Epithelial cell of esophagus (primary cell): Measurements from ENCODE around the gene STARD7.

Experiments
- DNase-seq: peaks from one replicate; pipeline ENCODE4 v3.0.0; 2010; ENCODE audit warnings: low read depth
- H3K4me3 ChIP-seq: 2 replicates; pipeline ENCODE4 v1.5.1; 2011; ENCODE audit warnings: mild to moderate bottlenecking, low read length, control low read depth
- TF ChIP-seq, protein P1 (sequence below): IDR thresholded peaks from 2 replicates; pipeline ENCODE4 v1.5.1; 2011; ENCODE audit warnings: low read depth, mild to moderate bottlenecking, low read length, control low read depth, inconsistent platforms; ENCODE audit not compliant: insufficient read depth; ENCODE audit errors: missing control alignments

Gene STARD7

DNA sequence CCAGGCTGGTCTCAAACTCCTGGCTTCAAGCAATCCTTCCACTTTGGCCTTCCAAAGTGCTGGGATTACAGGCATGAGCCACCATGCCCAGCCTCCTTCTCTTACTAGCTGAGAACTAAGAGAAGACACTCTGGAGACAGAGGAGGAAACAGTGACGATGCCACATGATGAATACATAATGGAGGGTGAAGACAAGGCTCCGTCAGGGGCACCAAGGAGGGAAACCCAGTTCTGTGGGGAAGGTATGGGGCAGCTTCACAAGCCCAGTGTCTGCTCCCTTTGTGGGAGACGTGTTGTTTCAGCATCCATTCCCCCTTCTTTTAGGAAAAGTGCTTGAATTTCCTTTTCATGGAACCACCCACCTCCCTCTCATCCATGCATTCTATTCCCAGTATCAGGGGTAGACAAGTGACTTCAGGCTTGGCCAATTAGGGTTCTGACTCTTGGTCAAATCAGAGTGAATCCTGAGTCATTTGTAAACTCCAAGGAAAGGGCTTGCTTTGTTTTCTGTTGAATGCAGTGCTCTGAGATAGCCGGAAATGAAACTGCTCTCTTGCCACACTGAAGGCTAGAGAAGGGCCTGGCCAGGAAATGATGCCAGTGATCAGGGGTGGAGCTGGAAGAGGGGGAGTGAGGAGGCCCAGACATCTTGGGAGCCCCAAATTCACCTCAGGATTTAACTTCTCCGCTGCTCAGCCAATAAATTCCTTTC lies 33.4 kb upstream of the STARD7 start:
- peak; percentile 59 for DNase-seq
- no peak overlapping the region for H3K4me3 ChIP-seq
- TF ChIP-seq, protein P1, sequence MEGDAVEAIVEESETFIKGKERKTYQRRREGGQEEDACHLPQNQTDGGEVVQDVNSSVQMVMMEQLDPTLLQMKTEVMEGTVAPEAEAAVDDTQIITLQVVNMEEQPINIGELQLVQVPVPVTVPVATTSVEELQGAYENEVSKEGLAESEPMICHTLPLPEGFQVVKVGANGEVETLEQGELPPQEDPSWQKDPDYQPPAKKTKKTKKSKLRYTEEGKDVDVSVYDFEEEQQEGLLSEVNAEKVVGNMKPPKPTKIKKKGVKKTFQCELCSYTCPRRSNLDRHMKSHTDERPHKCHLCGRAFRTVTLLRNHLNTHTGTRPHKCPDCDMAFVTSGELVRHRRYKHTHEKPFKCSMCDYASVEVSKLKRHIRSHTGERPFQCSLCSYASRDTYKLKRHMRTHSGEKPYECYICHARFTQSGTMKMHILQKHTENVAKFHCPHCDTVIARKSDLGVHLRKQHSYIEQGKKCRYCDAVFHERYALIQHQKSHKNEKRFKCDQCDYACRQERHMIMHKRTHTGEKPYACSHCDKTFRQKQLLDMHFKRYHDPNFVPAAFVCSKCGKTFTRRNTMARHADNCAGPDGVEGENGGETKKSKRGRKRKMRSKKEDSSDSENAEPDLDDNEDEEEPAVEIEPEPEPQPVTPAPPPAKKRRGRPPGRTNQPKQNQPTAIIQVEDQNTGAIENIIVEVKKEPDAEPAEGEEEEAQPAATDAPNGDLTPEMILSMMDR, result no peak

DNA sequence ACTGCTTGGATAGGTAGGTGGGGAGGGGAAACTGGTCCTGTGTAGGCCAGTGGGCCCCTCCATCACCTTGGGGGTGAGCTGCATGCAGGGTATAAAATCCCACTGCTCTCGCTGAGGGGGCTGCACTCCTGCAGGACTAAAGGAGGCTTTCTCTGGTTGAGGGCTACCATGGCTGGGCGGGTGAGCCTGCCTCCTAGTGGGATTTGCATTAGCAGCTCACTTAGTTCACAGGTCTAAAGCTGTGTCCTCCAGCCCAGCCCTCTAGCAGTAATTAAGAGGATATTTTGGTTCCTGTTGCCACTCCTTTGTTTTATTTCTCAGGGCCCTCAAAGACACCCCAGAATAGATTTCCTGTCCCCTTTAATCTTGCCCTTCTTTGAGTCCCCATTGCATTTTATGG lies 32.6 kb upstream of the STARD7 start:
- H3K4me3 ChIP-seq, result no peak overlapping the region
- DNase-seq, result no peak
- TF ChIP-seq, protein P1, result no peak

DNA sequence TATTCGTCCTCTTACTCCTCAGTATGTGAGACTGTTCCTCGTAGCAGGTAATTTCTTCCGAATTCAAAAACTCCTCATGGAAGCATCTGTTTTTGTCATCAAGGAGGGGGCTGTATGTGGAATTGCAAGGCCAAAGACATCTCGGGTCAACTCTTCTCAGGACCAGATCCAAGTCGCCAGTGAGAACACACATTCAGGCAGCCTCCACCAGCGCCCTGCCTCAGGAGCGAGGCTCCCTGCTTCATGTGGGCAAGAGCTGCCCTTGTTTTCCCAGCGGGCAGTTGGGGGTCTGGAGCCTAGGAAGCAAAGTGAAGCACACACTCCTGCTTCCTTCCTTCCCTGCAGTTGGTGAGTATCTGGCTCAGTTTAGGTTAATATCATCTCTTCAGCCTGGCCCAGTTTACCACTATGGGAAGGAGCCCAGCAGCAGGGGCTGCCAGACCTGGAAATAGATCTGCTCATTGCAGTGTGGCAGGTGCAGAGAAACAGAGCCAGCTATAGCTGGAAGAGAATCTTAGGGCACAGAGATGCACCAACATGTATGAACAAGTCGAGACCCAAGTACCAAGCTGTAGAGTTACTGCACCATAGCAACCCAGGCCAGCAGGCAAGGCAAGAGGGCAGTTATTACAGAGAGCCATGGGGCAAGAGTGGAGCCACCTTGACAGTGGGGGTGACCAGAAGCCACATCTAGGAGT lies 31.9 kb upstream of the STARD7 start:
- DNase-seq, result peak; percentile 63
- H3K4me3 ChIP-seq, result no peak overlapping the region
- TF ChIP-seq, protein P1, result no peak

DNA sequence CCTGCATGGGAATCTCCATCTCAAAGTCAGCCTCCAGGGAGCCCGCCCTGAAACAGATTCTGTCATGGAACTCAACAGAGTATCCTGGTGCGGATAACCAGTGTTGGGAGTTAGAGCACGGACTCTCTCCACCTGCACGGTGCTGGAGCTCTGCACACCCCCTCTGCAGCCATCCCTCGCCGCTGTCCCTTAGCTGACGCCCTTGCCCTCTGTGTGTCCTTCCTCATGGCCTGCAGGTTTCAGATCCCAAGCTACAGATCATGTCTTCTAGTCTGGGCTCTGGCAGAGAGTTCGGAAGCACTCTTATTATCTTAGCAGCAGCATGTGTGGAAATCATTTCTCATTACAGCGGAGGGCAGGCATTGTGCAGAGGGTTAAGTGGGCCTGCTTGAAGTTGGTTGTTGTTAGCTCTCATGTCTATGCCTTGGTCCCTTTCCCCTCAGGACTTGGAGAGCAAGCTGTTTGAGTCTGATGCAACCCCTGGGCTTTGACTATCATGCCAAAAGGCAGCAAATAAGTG lies 31.2 kb upstream of the STARD7 start:
- TF ChIP-seq, protein P1, result no peak
- H3K4me3 ChIP-seq, result no peak overlapping the region
- DNase-seq, result no peak

DNA sequence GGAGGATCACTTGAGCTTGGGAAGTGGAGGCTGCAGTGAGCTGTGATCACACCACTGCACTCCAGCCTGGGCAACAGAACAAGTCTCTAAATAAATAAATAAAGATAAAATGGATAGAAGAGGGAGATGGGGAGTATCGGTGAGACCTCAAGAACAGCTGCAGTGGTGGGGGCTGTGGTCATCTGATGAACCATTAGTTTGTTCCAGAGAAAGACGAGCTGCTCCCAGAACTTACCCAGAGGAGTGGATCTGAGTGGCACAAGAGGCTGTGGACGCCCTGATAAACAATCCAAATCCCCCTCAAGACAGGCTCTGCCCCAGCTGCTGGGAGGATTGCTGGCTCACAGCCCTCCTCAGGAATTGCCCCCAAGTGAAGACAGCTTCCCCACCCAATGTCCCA lies 30.5 kb upstream of the STARD7 start:
- TF ChIP-seq, protein P1, result no peak
- DNase-seq, result no peak
- H3K4me3 ChIP-seq, result no peak overlapping the region

DNA sequence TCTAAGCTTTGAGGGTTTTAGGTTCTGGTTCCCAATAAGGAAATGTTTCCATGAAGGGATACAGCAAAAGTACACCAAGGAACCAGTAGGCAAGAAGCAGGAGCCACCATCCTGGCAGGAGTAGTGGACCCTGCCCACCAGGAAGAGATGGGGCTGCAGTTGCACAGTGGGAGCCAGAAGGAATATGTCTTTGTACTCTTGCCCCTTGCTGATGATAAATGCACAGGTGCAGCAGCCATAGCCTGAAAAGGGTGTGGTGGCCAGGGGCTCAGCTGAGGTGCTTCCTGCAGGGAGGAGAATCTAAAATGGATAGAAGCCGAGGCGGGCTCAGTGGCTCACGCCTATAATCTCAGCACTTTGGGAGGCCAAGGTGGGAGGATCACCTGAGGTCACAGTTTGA lies 29.6 kb upstream of the STARD7 start:
- no peak overlapping the region for H3K4me3 ChIP-seq
- DNase-seq, result no peak
- TF ChIP-seq, protein P1, result no peak
